Measurements from ENCODE around the gene S100A3. TPM values are rescaled to one million over a fixed set of nuclear protein-coding genes. Genes with fewer than 3 reads are reported as not detected.
A peak's percentile ranks its signal among the peaks of the same experiment; 100 is the strongest.

The S100A3 gene
- total RNA-seq, 1 donor from 2014 or later, result 1.3 TPM

- H3K4me3 ChIP-seq, result peak overlapping the region; percentile 87
- no peak for TF ChIP-seq CTCF (IDR thresholded peaks at IDR 0.05)
- ATAC-seq (peak; percentile 31), DNase-seq (peak; percentile 81)
- peaks cover 43% of the 10 kb centered on the region for H3K4me1 ChIP-seq
- H3K36me3 ChIP-seq, result peaks cover 10% of the 10 kb centered on the region
- H3K9me3 ChIP-seq, result no peaks in the 10 kb centered on the region
- intact Hi-C loops (cut with DNase I), result no loop called here
- H3K27ac ChIP-seq, result peak overlapping the region; percentile 99
- H3K27me3 ChIP-seq, result no peaks in the 10 kb centered on the region
These were observed 12.2 kb downstream of the S100A3 start for GRCh38 chr1:153536671-153537375.

DNA sequence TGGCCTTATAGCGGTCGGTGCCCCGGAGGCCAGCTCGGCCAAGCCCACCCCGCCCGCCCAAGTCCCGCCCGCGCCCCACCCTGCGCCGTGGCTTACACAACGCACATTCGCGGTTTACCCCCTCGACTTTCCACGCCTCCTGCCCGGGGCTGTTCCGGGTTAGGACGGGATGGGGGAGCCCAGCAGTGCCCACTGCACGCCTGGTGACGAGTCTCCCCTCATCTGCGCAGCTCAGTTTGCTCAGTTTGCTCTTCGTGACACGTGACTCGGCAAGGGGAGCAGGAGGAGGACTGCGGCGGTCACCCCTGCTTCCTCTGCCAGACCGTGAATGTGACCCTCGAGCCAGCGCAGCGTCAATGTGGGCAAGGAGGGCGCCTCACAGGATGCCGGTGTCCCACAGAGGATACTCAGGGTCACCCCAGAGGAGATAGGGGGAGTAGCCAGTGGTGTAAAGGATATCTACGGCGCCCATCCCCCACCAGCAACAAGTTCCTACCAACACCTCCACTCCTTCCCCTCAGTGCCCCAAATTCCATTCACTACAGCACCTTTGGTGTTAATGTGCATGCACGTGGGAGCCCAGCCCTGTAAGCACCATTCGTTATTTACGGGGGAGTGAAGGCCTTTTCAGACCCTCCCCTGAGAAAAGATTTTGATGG is 12.9 kb downstream of the S100A3 start:
- ATAC-seq, result peak; percentile 85
- DNase-seq, result peak; percentile 97
- intact Hi-C loops (cut with DNase I), result no loop called here
- Histone ChIP-seq H3K4me1 (peaks cover 40% of the 10 kb centered on the region), H3K36me3 (peaks cover 10% of the 10 kb centered on the region), H3K4me3 (peak overlapping the region; percentile 87), H3K9me3 (no peaks in the 10 kb centered on the region), H3K27me3 (no peaks in the 10 kb centered on the region), H3K27ac (peak overlapping the region; percentile 99)
- TF ChIP-seq CTCF (IDR thresholded peaks at IDR 0.05), result no peak

GRCh38 chr1:153535242-153536011 is 13.6 kb downstream of the S100A3 start, which contains the start of gene S100A6:
S100A6 (minus strand) TSS chr1:153535991; CDS start chr1:153535339, 652 bp downstream.
- Histone ChIP-seq H3K4me1 (peaks cover 40% of the 10 kb centered on the region), H3K27ac (peak within 1 kb of the TSS; percentile 99), H3K36me3 (peaks cover 10% of the 10 kb centered on the region), H3K4me3 (peak within 1 kb of the TSS; percentile 87), H3K9me3 (no peaks in the 10 kb centered on the region), H3K27me3 (no peaks in the 10 kb centered on the region)
- ATAC-seq (peak; percentile 72), DNase-seq (peak; percentile 88)
- no peak for TF ChIP-seq CTCF (IDR thresholded peaks at IDR 0.05)
- intact Hi-C loops (cut with DNase I), result no loop called here

- ATAC-seq (no peak), DNase-seq (no peak)
- TF ChIP-seq CTCF (IDR thresholded peaks at IDR 0.05), result no peak
- Histone ChIP-seq H3K27ac (peak overlapping the region; percentile 99), H3K27me3 (no peaks in the 10 kb centered on the region), H3K4me3 (peak overlapping the region; percentile 87), H3K9me3 (no peaks in the 10 kb centered on the region), H3K36me3 (peaks cover 10% of the 10 kb centered on the region), H3K4me1 (peaks cover 40% of the 10 kb centered on the region)
- intact Hi-C loops (cut with DNase I), result loop anchor here (5.0 kb wide), 1 partner anchor 32 kb away; the partner anchor contains the start of gene S100A2
These were observed 14.2 kb downstream of the S100A3 start for GRCh38 chr1:153534925-153535241.

- TF ChIP-seq CTCF (IDR thresholded peaks at IDR 0.05), result no peak
- Histone ChIP-seq H3K27ac (peak overlapping the region; percentile 99), H3K27me3 (no peaks in the 10 kb centered on the region), H3K9me3 (no peaks in the 10 kb centered on the region), H3K4me1 (peaks cover 40% of the 10 kb centered on the region), H3K36me3 (peaks cover 10% of the 10 kb centered on the region), H3K4me3 (peak overlapping the region; percentile 87)
- intact Hi-C loops (cut with DNase I), result loop anchor here (5.0 kb wide), 1 partner anchor 33 kb away; the partner anchor contains the start of gene S100A2
- peak; percentile 23 for DNase-seq
- ATAC-seq, result no peak
These were observed 14.7 kb downstream of the S100A3 start for GRCh38 chr1:153534226-153534924.

All from upper lobe of right lung (tissue), 1 donor.